Gastroesophageal sphincter (tissue), 4 donors: ENCODE results near the gene EFHC1. TPM values are rescaled to one million over a fixed set of nuclear protein-coding genes. Genes with fewer than 3 reads are reported as not detected.

ENCODE experiments used
- ATAC-seq: fragments of 150-250 bp; one replicate; pipeline ENCODE4 v1.9.1; 2016; ENCODE audit warnings: mild to moderate bottlenecking, moderate library complexity
- H3K27ac ChIP-seq, 4 donors: fragments of 200-600 bp; sonication (generic) in 3 of 4; 1 replicate in 3 of 4; 2 replicates in 1 of 4; pipeline ENCODE4 v1.5.1; 2016 to 2019
- H3K27me3 ChIP-seq: fragments of 200-600 bp; sonication (generic); one replicate; pipeline ENCODE4 v1.5.1; 2019
- H3K36me3 ChIP-seq, 2 donors: fragments of 200-600 bp; sonication (generic); one replicate each; pipeline ENCODE4 v1.5.1; 2019; ENCODE audit warnings: control low read depth in 1 of 2
- H3K4me1 ChIP-seq, 3 donors: fragments of 200-600 bp; sonication (generic); 1 replicate in 2 of 3; 2 replicates in 1 of 3; pipeline ENCODE4 v1.5.1; 2016 to 2019; ENCODE audit warnings: control low read depth in 2 of 3
- H3K4me3 ChIP-seq, 2 donors: fragments of 200-600 bp; sonication (generic); one replicate each; pipeline ENCODE4 v1.5.1; 2019; ENCODE audit warnings: mild to moderate bottlenecking in 1 of 2, moderate library complexity in 1 of 2
- H3K9me3 ChIP-seq, 3 donors: fragments of 200-600 bp; sonication (generic); one replicate each; pipeline ENCODE4 v1.5.1; 2017 to 2019; ENCODE audit warnings: control low read depth in 2 of 3
- EP300 ChIP-seq: sonication (generic); formaldehyde crosslinking; IDR thresholded peaks from one replicate; pipeline ENCODE4 v1.6.1; 2017; ENCODE audit warnings: antibody characterized with exemption, mild to moderate bottlenecking
- POLR2A ChIP-seq, 2 donors: fragments of 450-650 bp; IDR thresholded peaks; one replicate each; pipeline ENCODE4 v1.6.1; 2017; ENCODE audit warnings: antibody characterized with exemption in 2 of 2, mild to moderate bottlenecking in 2 of 2, moderate library complexity in 1 of 2
- POLR2AphosphoS5 ChIP-seq: sonication (generic); formaldehyde crosslinking; IDR thresholded peaks from one replicate; pipeline ENCODE4 v1.6.1; 2017; ENCODE audit warnings: antibody characterized with exemption
- WGBS, 2 donors: methylation state at CpG; one replicate each; pipeline ENCODE4 v1.1.5; 2018; ENCODE audit warnings: low coverage in 1 of 2; 5-methylcytosine and 5-hydroxymethylcytosine counted together
- total RNA-seq, 4 donors: library from RNA; depleted of rRNA; stranded (reverse); fragments of >200 nt; gene quantifications; one replicate each; pipeline ENCODE4 v1.1.0, GENCODE V29; 2016
- TF ChIP-seq, protein P1 (sequence below), 4 experiments: fragments of 200-600 bp in 2 of 4; fragments of 450-650 bp in 2 of 4; sonication (generic) in 1 of 4; IDR thresholded peaks; one replicate each; pipeline ENCODE4 v1.5.1; 2017 to 2019; ENCODE audit warnings: antibody characterized with exemption in 4 of 4, mild to moderate bottlenecking in 2 of 4, moderate library complexity in 2 of 4

EFHC1 gene
- total RNA-seq, 4 donors from 2014 or later = 5.1 to 27.4 (median 12.9) TPM

DNA sequence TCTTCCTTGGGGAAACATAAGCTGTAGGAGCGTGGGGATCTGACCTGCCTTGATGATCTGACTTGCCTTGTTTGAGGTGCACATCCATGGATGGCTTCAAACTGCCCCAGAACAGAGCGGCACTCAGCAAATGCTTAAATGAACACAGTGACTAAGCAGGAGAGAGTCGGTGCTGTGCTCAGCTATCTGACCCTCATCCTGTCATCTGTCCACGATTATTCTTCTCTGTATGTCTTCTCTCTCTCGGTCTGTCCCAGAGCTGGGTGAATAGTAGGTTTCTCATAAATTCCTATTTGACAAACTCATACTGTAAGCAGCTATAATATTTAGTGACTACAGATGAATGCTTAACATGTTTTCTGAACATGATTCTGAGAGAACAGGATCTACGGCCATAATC is 119.5 kb downstream of the EFHC1 start:
- H3K27ac ChIP-seq = peak overlapping the region in 3 of 4 donors; percentile 46 to 61 (median 51)
- no peak overlapping the region for H3K4me3 ChIP-seq
- no peaks in the 10 kb centered on the region for H3K9me3 ChIP-seq
- WGBS, 2 donors = 16 to 43% methylated on average over 5 to 6 of the region's 6 CpGs
- peaks cover 12 to 89% (median 55%) of the 10 kb centered on the region in 3 donors for H3K4me1 ChIP-seq
- no peak for TF ChIP-seq POLR2AphosphoS5
- TF ChIP-seq, protein P1, sequence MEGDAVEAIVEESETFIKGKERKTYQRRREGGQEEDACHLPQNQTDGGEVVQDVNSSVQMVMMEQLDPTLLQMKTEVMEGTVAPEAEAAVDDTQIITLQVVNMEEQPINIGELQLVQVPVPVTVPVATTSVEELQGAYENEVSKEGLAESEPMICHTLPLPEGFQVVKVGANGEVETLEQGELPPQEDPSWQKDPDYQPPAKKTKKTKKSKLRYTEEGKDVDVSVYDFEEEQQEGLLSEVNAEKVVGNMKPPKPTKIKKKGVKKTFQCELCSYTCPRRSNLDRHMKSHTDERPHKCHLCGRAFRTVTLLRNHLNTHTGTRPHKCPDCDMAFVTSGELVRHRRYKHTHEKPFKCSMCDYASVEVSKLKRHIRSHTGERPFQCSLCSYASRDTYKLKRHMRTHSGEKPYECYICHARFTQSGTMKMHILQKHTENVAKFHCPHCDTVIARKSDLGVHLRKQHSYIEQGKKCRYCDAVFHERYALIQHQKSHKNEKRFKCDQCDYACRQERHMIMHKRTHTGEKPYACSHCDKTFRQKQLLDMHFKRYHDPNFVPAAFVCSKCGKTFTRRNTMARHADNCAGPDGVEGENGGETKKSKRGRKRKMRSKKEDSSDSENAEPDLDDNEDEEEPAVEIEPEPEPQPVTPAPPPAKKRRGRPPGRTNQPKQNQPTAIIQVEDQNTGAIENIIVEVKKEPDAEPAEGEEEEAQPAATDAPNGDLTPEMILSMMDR (IDR thresholded peaks at IDR 0.05) = no peak
- TF ChIP-seq EP300 = no peak
- no peak for TF ChIP-seq POLR2A (IDR thresholded peaks at IDR 0.05)
- no peaks in the 10 kb centered on the region for H3K27me3 ChIP-seq
- peaks cover 0 to 11% of the 10 kb centered on the region in 2 donors for H3K36me3 ChIP-seq
- ATAC-seq = no peak

DNA sequence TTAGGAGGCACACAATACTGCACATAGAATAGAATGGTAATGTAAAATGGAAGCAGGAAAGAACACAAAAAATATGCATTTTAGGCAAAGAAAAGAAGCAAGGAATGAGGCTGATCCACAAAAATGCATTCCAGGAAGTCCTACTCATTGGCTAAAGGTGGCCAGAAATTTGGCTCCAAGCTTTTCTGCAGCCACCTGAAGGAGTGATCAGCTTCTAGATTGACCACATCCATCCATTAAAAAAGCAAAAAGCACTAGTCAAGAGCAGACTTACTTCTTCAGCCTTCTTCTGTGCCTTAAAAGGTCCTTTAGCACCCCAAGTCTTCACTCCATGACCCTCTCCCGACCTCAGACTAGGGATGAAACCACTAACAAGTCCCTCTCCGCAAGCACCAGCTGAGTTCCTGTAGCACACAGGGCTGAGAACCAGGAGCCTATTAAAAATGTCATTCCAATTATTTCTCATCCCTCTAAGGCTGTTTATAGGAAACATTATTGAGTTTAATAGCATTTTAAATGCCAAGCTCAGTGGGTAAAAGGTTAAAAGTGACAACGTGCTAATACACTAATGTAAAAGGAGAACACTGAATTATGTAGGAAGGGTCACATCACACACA is 120.3 kb downstream of the EFHC1 start:
- H3K27me3 ChIP-seq = no peaks in the 10 kb centered on the region
- peaks cover 0 to 3% of the 10 kb centered on the region in 2 donors for H3K36me3 ChIP-seq
- no peaks in the 10 kb centered on the region for H3K9me3 ChIP-seq
- peaks cover 12 to 96% (median 63%) of the 10 kb centered on the region in 3 donors for H3K4me1 ChIP-seq
- TF ChIP-seq POLR2A (IDR thresholded peaks at IDR 0.05) = no peak
- TF ChIP-seq POLR2AphosphoS5 = no peak
- TF ChIP-seq EP300 = no peak
- TF ChIP-seq, protein P1 (IDR thresholded peaks at IDR 0.05) = no peak
- no peak overlapping the region for H3K4me3 ChIP-seq
- WGBS, 2 donors = 62% methylated on average over 3 of the region's 3 CpGs; no CpG with 5 or more reads in 1 of the 2 donors
- no peak for ATAC-seq
- peak overlapping the region in 3 of 4 donors; percentile 33 to 51 (median 46) for H3K27ac ChIP-seq

DNA sequence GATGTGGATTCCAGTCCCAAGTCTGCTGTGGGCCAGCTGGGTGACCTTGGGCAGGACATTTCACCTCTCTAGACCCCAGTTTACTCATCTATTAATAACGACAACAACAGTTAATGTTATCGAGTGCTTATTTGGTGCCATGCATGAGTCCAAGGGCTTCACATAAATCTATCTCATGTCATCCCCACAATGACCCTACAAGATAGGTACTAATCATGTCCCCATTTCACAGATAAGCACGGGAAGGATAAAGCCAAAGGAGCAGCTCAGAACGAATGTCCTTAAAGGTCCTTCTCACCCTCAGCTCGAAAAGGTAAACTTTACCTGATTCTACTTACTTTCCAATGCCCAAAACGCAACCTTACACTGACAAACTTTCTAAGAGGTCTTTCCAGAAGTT is 121.0 kb downstream of the EFHC1 start:
- H3K9me3 ChIP-seq = no peaks in the 10 kb centered on the region
- H3K27me3 ChIP-seq = no peaks in the 10 kb centered on the region
- TF ChIP-seq POLR2A (IDR thresholded peaks at IDR 0.05) (no peak), POLR2AphosphoS5 (no peak), EP300 (no peak)
- TF ChIP-seq, protein P1 (IDR thresholded peaks at IDR 0.05) = no peak
- H3K4me3 ChIP-seq = no peak overlapping the region
- H3K27ac ChIP-seq = peak overlapping the region in 3 of 4 donors; percentile 33 to 51 (median 46)
- no peak for ATAC-seq
- H3K4me1 ChIP-seq = peaks cover 12 to 100% (median 69%) of the 10 kb centered on the region in 3 donors
- 74 to 78% methylated on average over 4 to 6 of the region's 6 CpGs for WGBS, 2 donors
- no peaks in the 10 kb centered on the region for H3K36me3 ChIP-seq

DNA sequence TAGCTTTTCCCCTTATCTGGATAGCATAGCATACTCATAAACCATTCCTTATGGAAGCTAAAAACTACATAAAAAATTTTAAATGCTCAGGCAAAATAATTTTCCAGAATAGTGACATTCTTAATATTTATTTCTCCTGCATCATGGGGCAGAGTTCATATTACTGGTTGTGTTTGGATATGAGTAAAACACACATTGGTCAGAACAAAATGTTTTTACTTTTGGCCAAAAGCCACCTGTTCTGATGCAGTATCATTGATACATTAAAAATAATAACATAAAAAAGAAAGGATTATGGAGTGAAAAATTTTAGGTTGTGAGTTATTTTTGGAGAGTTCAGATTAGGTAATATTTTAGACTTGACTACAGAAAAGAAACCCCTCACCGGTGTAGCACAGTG is 123.1 kb downstream of the EFHC1 start:
- H3K27ac ChIP-seq = peak overlapping the region in 2 of 4 donors; percentile 63 to 67
- peak; percentile 49 for TF ChIP-seq POLR2AphosphoS5
- no peak for TF ChIP-seq EP300

DNA sequence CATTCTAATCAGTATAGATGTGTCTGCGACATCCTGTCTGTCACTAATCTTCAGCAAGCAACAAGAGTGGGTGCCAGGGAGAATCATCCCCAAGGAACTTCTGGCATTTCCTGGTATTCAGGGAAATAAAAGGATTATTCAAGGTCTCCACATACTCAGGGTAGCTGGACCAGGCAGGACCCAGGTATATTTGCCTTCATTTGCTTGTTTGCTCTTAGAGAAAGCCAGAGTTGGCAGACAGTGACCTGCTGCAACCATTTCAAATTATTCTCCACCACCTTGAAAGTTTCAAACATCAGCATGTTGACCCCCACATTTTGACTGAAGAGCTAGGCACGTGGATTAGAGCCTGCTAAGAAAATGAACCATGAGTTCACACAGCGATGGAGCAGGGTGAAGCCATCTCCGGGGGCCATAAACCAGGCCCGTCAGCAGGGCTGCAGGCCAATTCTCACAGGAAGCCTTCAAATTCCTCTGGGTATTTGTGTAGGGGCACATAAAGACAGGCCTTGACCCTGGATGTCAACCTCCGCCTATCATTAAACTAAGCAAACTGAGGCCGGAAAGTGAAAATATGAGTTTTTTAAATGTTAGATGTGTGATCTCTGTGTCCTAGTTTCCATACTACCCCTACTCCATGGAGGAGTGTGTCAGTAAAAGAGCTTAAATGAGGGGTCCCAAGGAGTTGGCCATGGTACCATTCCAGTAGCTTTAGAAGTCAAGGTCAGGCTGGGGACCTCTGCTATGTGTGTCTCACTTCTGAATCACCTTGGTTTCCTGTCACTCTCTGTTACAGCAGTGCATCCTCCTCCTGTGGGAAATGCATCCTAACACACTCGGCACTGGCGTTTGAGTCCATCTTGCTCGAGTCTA is 123.8 kb downstream of the EFHC1 start:
- H3K4me1 ChIP-seq = peaks cover 12 to 100% (median 63%) of the 10 kb centered on the region in 3 donors
- ATAC-seq = no peak
- H3K9me3 ChIP-seq = no peaks in the 10 kb centered on the region
- H3K27me3 ChIP-seq = no peaks in the 10 kb centered on the region
- TF ChIP-seq POLR2A (IDR thresholded peaks at IDR 0.05) (no peak), POLR2AphosphoS5 (no peak), EP300 (no peak)
- TF ChIP-seq, protein P1 (IDR thresholded peaks at IDR 0.05) = no peak
- H3K27ac ChIP-seq = peak overlapping the region in 3 of 4 donors; percentile 62 to 67 (median 63)
- no peak overlapping the region for H3K4me3 ChIP-seq
- no peaks in the 10 kb centered on the region for H3K36me3 ChIP-seq
- WGBS, 2 donors = 71 to 79% methylated on average over 4 to 7 of the region's 10 CpGs

More for the DNA sequence above, 123.1 kb downstream of the EFHC1 start:
- ATAC-seq = no peak
- peaks cover 12 to 100% (median 68%) of the 10 kb centered on the region in 3 donors for H3K4me1 ChIP-seq
- no peak overlapping the region for H3K4me3 ChIP-seq
- no peaks in the 10 kb centered on the region for H3K36me3 ChIP-seq
- no peaks in the 10 kb centered on the region for H3K27me3 ChIP-seq
- no peaks in the 10 kb centered on the region for H3K9me3 ChIP-seq
- WGBS, 2 donors = 40 to 62% methylated on average over 1 of the region's 1 CpG
